Mesenchymal stem cell (in vitro differentiated cells and primary cell): ENCODE data around the gene AOPEP.
"Not testable (repeated sequence)": the region's sequence is repeated elsewhere in the genome, so short reads cannot be mapped to it uniquely, and the experiment has no call there.

Experiments
- DNase-seq: peaks from one replicate; pipeline ENCODE4 v3.0.0-alpha.2; 2013
- H2AFZ ChIP-seq: one replicate; pipeline ENCODE4 v1.6.1; 2013; ENCODE audit warnings: low read depth, mild to moderate bottlenecking, control low read depth, inconsistent platforms, low read length, moderate library complexity
- H2AK5ac ChIP-seq: 2 replicates; pipeline ENCODE4 v1.6.1; 2013; ENCODE audit warnings: low read length, moderate library complexity, mild to moderate bottlenecking, inconsistent platforms; ENCODE audit not compliant: severe bottlenecking
- H2BK120ac ChIP-seq: one replicate; pipeline ENCODE4 v1.6.1; 2013; ENCODE audit warnings: low read depth, mild to moderate bottlenecking, inconsistent platforms, low read length, moderate library complexity
- H2BK12ac ChIP-seq, 2 experiments: one replicate each; pipeline ENCODE4 v1.6.1; 2013; ENCODE audit warnings: inconsistent platforms in 2 of 2, low read length in 2 of 2, mild to moderate bottlenecking in 2 of 2, moderate library complexity in 2 of 2, control low read depth in 1 of 2
- H2BK15ac ChIP-seq: one replicate; pipeline ENCODE4 v1.6.1; 2013; ENCODE audit warnings: mild to moderate bottlenecking, low read depth, inconsistent platforms; ENCODE audit not compliant: poor library complexity, severe bottlenecking
- H2BK5ac ChIP-seq: 2 replicates; pipeline ENCODE4 v1.6.1; 2013; ENCODE audit warnings: low read depth, mild to moderate bottlenecking, low read length, control low read depth, inconsistent platforms; ENCODE audit not compliant: poor library complexity, severe bottlenecking
- H3K14ac ChIP-seq, 2 experiments: one replicate each; pipeline ENCODE4 v1.6.1; 2013; ENCODE audit warnings: inconsistent platforms in 2 of 2, low read length in 2 of 2, control low read depth in 1 of 2, mild to moderate bottlenecking in 1 of 2, moderate library complexity in 1 of 2
- H3K18ac ChIP-seq, 2 experiments: one replicate each; pipeline ENCODE4 v1.6.1; 2013; ENCODE audit warnings: inconsistent platforms in 2 of 2, low read length in 2 of 2, control low read depth in 1 of 2, low read depth in 1 of 2, mild to moderate bottlenecking in 1 of 2
- H3K23ac ChIP-seq, 2 experiments: one replicate each; pipeline ENCODE4 v1.6.1; 2013; ENCODE audit warnings: inconsistent platforms in 2 of 2, low read length in 2 of 2, mild to moderate bottlenecking in 2 of 2, moderate library complexity in 2 of 2, control low read depth in 1 of 2
- H3K27ac ChIP-seq: 2 replicates; pipeline ENCODE4 v1.5.1; 2013; ENCODE audit warnings: mild to moderate bottlenecking, moderate library complexity, low read length, control low read depth, inconsistent platforms; ENCODE audit not compliant: poor library complexity, severe bottlenecking
- H3K27me3 ChIP-seq, 2 experiments: 2 replicates each; pipeline versions ENCODE4 v1.6.1 to v1.7.0; 2013; ENCODE audit warnings: low read length in 2 of 2, mild to moderate bottlenecking in 2 of 2, moderate library complexity in 2 of 2, control low read depth in 1 of 2, inconsistent platforms in 1 of 2; ENCODE audit not compliant: control insufficient read depth in 1 of 2, insufficient read depth in 1 of 2
- H3K36me3 ChIP-seq, 2 experiments: 2 replicates each; pipeline versions ENCODE4 v1.6.1 to v1.7.0; 2013; ENCODE audit warnings: low read length in 2 of 2, control low read depth in 1 of 2, inconsistent platforms in 1 of 2, low read depth in 1 of 2, mild to moderate bottlenecking in 1 of 2; ENCODE audit not compliant: insufficient read depth in 2 of 2, control insufficient read depth in 1 of 2
- H3K4ac ChIP-seq, 2 experiments: one replicate each; pipeline ENCODE4 v1.6.1; 2013; ENCODE audit warnings: inconsistent platforms in 2 of 2, low read length in 2 of 2, mild to moderate bottlenecking in 2 of 2, moderate library complexity in 2 of 2, control low read depth in 1 of 2, low read depth in 1 of 2
- H3K4me1 ChIP-seq: 2 replicates; pipeline ENCODE4 v1.6.1; 2013; ENCODE audit warnings: low read depth, low read length, control low read depth; ENCODE audit not compliant: control insufficient read depth, insufficient read depth
- H3K4me2 ChIP-seq: 2 replicates; pipeline ENCODE4 v1.6.1; 2013; ENCODE audit warnings: low read length, mild to moderate bottlenecking, inconsistent platforms; ENCODE audit not compliant: poor library complexity, severe bottlenecking
- H3K4me3 ChIP-seq, 2 experiments: 2 replicates each; pipeline versions ENCODE4 v1.5.1 to v1.7.0; 2013; ENCODE audit warnings: low read length in 2 of 2, mild to moderate bottlenecking in 2 of 2, control low read depth in 1 of 2, low read depth in 1 of 2; ENCODE audit not compliant: insufficient read depth in 1 of 2
- H3K79me1 ChIP-seq: replicated peaks from 2 replicates; pipeline ENCODE4 v1.6.1; 2013; ENCODE audit warnings: mild to moderate bottlenecking, control low read depth, low read length, inconsistent platforms; ENCODE audit not compliant: poor library complexity, severe bottlenecking
- H3K9ac ChIP-seq: 2 replicates; pipeline ENCODE4 v1.7.0; 2013; ENCODE audit warnings: mild to moderate bottlenecking, low read length, moderate library complexity
- H3K9me3 ChIP-seq: 2 replicates; pipeline ENCODE4 v1.7.0; 2013; ENCODE audit warnings: mild to moderate bottlenecking, low read length; ENCODE audit not compliant: control insufficient read depth
- H4K8ac ChIP-seq: one replicate; pipeline ENCODE4 v1.6.1; 2013; ENCODE audit warnings: inconsistent platforms, mild to moderate bottlenecking, low read length, moderate library complexity
- H4K91ac ChIP-seq: one replicate; pipeline ENCODE4 v1.6.1; 2013; ENCODE audit warnings: mild to moderate bottlenecking, low read length, inconsistent platforms
- WGBS: methylation state at CpG from one replicate; pipeline ENCODE4 v1.1.7; 2013; ENCODE audit warnings: mixed read lengths; 5-methylcytosine and 5-hydroxymethylcytosine counted together

AOPEP gene

DNA sequence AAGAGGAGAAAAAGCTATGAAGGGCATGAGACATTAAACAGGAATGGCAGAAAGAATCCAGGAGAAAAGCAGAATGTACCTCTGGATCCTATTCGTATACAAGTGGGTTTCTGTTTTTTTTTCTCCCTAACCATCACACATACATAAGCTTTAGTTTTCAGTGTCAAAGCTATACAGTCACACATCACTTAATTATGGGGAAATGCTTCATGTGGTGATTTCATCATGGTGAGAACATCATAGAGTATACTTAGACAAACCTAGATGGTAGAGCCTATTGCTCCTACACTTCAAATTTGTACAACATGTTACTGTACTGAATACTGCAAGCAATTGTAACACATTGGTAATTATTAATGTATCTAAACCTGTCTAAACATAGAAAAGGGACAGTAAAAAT is 290.6 kb downstream of the AOPEP start:
- Histone ChIP-seq H3K18ac (no peak overlapping the region), H2BK120ac (no peak overlapping the region), H3K36me3 (peaks cover 34 to 58% of the 10 kb centered on the region in 2 experiments), H3K79me1 (peaks cover 5% of the 10 kb centered on the region), H2AFZ (no peak overlapping the region), H3K9me3 (no peaks in the 10 kb centered on the region), H3K27me3 (no peaks in the 10 kb centered on the region), H2BK15ac (no peak overlapping the region), H3K4ac (no peak overlapping the region), H3K4me1 (peaks cover 13% of the 10 kb centered on the region), H3K14ac (no peak overlapping the region), H4K8ac (no peak overlapping the region), H3K23ac (no peak overlapping the region), H2AK5ac (no peak overlapping the region), H2BK5ac (no peak overlapping the region), H4K91ac (no peak overlapping the region), H3K27ac (peak overlapping the region; percentile 43), H2BK12ac (no peak overlapping the region), H3K9ac (no peak overlapping the region), H3K4me2 (no peak overlapping the region), H3K4me3 (no peak overlapping the region)
- DNase-seq: no peak
- WGBS: 100% methylated on average over 1 of the region's 1 CpG

- Histone ChIP-seq H3K14ac (no peak overlapping the region), H4K8ac (no peak overlapping the region), H3K4me1 (peaks cover 14% of the 10 kb centered on the region), H2BK120ac (no peak overlapping the region), H3K36me3 (peaks cover 32 to 58% of the 10 kb centered on the region in 2 experiments), H3K18ac (no peak overlapping the region), H3K9me3 (no peaks in the 10 kb centered on the region), H2BK15ac (no peak overlapping the region), H2AK5ac (no peak overlapping the region), H3K27me3 (no peaks in the 10 kb centered on the region), H3K27ac (peak overlapping the region; percentile 43), H3K4me3 (no peak overlapping the region), H2AFZ (no peak overlapping the region), H3K4me2 (no peak overlapping the region), H3K4ac (no peak overlapping the region), H2BK12ac (no peak overlapping the region), H3K9ac (peak overlapping the region; percentile 45), H3K79me1 (peaks cover 5% of the 10 kb centered on the region), H4K91ac (no peak overlapping the region), H3K23ac (no peak overlapping the region), H2BK5ac (no peak overlapping the region)
- DNase-seq: no peak
- 85% methylated on average over 2 of the region's 2 CpGs for WGBS
Measured at GRCh38 chr9:95017661-95018060, 291.2 kb downstream of the AOPEP start.

DNA sequence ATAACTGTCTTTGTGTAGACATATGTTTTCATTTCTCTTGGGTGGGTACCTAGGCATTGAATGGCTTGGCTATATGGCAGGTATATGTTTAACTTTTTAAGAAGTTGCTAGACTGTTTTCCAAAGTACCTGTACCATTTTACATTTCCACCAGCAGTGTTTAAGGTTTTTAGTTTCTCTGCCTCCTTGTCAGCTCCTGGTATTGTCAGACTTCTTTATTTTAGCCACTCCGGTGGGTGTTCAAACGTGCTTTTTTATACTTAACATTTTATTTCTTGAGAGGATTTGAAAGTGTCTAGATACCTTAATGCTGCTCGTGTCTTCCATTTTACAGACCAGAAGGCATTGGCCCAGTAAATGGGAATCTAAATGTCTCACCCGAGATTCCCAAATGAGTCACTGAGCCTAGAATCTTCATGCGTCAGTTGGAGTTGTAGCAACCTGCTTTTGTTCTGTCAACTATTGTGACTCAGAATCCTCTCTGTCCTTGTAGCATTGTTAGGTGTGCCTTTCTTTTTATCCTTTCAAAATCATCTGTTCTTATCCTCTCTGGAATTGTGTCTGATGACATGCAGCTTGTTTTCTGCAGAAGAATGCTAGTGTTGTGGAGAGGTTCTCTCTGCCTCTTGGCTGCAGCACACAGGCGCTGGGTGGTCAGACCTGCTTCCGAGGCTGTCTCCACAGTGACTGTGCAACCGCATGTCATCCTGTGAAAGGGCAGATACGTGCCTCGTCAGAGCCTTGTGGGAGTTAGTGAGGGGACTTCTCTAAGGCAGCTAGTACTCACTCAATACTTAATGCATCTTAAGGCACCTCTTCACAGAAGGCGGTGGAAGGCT is 291.8 kb downstream of the AOPEP start:
- H2AK5ac ChIP-seq: peak overlapping the region; percentile 25
- no peak overlapping the region for H4K8ac ChIP-seq
- H2BK15ac ChIP-seq: no peak overlapping the region
- H3K14ac ChIP-seq: no peak overlapping the region
- H3K9me3 ChIP-seq: no peaks in the 10 kb centered on the region
- H3K36me3 ChIP-seq: peaks cover 32 to 58% of the 10 kb centered on the region in 2 experiments
- no peak overlapping the region for H3K4me3 ChIP-seq
- H2BK5ac ChIP-seq: no peak overlapping the region
- H3K27me3 ChIP-seq: no peaks in the 10 kb centered on the region
- no peak overlapping the region for H2BK12ac ChIP-seq
- H3K4ac ChIP-seq: no peak overlapping the region
- H2BK120ac ChIP-seq: no peak overlapping the region
- 64% methylated on average over 9 of the region's 11 CpGs for WGBS
- peak overlapping the region in 1 of 2 experiments; percentile 64 for H3K23ac ChIP-seq
- H3K18ac ChIP-seq: no peak overlapping the region
- H3K4me2 ChIP-seq: no peak overlapping the region
- H4K91ac ChIP-seq: no peak overlapping the region
- H3K4me1 ChIP-seq: peaks cover 20% of the 10 kb centered on the region
- peak overlapping the region; percentile 45 for H3K9ac ChIP-seq
- peak; percentile 93 for DNase-seq
- peaks cover 5% of the 10 kb centered on the region for H3K79me1 ChIP-seq
- no peak overlapping the region for H2AFZ ChIP-seq
- peak overlapping the region; percentile 13 for H3K27ac ChIP-seq

DNA sequence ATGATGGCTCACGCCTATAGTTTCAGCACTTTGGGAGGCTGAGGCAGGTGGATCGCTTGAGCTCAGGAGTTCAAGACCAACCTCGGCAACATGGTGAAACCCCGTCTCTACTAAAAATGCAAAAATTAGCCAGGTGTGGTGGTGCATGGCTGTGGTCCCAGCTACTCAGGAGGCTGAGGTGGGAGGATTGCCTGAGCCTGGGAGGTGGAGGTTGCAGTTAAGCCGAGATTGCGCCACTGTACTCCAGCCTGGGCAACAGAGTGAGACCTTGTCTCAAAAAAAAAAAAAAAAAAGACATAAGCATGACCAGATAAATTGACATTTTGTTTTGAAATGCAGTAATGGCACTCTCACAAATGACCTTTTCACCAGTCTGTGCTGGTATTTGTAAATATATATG is 294.1 kb downstream of the AOPEP start:
- not testable (repeated sequence) for H2BK12ac ChIP-seq, H3K4me2 ChIP-seq, H2AFZ ChIP-seq, H3K9me3 ChIP-seq, H2BK5ac ChIP-seq, DNase-seq, H3K27me3 ChIP-seq, H3K79me1 ChIP-seq, H4K91ac ChIP-seq, H3K27ac ChIP-seq, H3K9ac ChIP-seq, H3K4me3 ChIP-seq, H3K23ac ChIP-seq, H4K8ac ChIP-seq, H2AK5ac ChIP-seq, H2BK15ac ChIP-seq, H3K4ac ChIP-seq, H2BK120ac ChIP-seq, H3K18ac ChIP-seq, H3K14ac ChIP-seq
- Histone ChIP-seq H3K4me1 (peaks cover 27% of the 10 kb centered on the region), H3K36me3 (peaks cover 31 to 47% of the 10 kb centered on the region in 2 experiments)
- WGBS: over 99% methylated on average over 4 of the region's 6 CpGs
